Body of pancreas (tissue), 4 donors: Measurements from ENCODE around the gene PIF1. TPM values are rescaled to one million over a fixed set of nuclear protein-coding genes. Genes with fewer than 3 reads are reported as not detected.

ENCODE experiments used
- ATAC-seq: fragments of 150-250 bp; one replicate; pipeline ENCODE4 v1.9.1; 2016
- DNase-seq, 4 donors: peaks; one replicate each; pipeline ENCODE4 v3.0.0-alpha.2; 2019
- H3K27ac ChIP-seq, 4 donors: fragments of 200-600 bp; sonication (generic); 1 replicate in 3 of 4; 2 replicates in 1 of 4; pipeline versions ENCODE4 v1.5.1 to v1.6.1; 2016 to 2019; ENCODE audit warnings: mild to moderate bottlenecking in 1 of 4, mixed read lengths in 1 of 4, moderate library complexity in 1 of 4
- H3K27me3 ChIP-seq, 2 donors: fragments of 200-600 bp; sonication (generic); one replicate each; pipeline ENCODE4 v1.6.0; 2016; ENCODE audit warnings: mild to moderate bottlenecking in 1 of 2
- H3K36me3 ChIP-seq, 2 donors: fragments of 200-600 bp; sonication (generic); replicated peaks in 1 of 2; 2 replicates each; pipeline ENCODE4 v1.5.1; 2016; ENCODE audit warnings: low read depth in 2 of 2; ENCODE audit not compliant: insufficient read depth in 1 of 2
- H3K4me1 ChIP-seq: fragments of 200-600 bp; sonication (generic); one replicate; pipeline ENCODE4 v1.6.0; 2016
- H3K4me3 ChIP-seq, 2 donors: fragments of 200-600 bp; sonication (generic); 1 replicate in 1 of 2; 2 replicates in 1 of 2; pipeline ENCODE4 v1.5.1; 2016 to 2019
- H3K9me3 ChIP-seq, 3 donors: fragments of 200-600 bp; sonication (generic); 1 replicate in 2 of 3; 2 replicates in 1 of 3; pipeline ENCODE4 v1.5.1; 2016
- POLR2A ChIP-seq, 3 donors: fragments of 450-650 bp; IDR thresholded peaks; one replicate each; pipeline ENCODE4 v1.6.1; 2016; ENCODE audit warnings: antibody characterized with exemption in 3 of 3, mild to moderate bottlenecking in 2 of 3
- WGBS, 2 donors: methylation state at CpG; one replicate each; pipeline ENCODE4 v1.1.5; 2017; 5-methylcytosine and 5-hydroxymethylcytosine counted together
- intact Hi-C: fragments of 100-400 bp; cut with DNase I; formaldehyde crosslinking; loops from one replicate; pipeline ENCODE4 v1.15.1; 2023
- total RNA-seq, 2 donors: library from RNA; depleted of rRNA; stranded (reverse); fragments of >200 nt; gene quantifications; one replicate each; pipeline ENCODE4 v1.1.0, GENCODE V29; 2016
- TF ChIP-seq, protein P1 (sequence below), 7 experiments: fragments of 450-650 bp in 4 of 7; fragments of 200-600 bp in 3 of 7; sonication (generic) in 3 of 7; IDR thresholded peaks; one replicate each; pipeline ENCODE4 v1.5.1; 2016 to 2019; ENCODE audit warnings: antibody characterized with exemption in 7 of 7

PIF1 gene
- total RNA-seq, 2 donors from 2014 or later = not detected

DNA sequence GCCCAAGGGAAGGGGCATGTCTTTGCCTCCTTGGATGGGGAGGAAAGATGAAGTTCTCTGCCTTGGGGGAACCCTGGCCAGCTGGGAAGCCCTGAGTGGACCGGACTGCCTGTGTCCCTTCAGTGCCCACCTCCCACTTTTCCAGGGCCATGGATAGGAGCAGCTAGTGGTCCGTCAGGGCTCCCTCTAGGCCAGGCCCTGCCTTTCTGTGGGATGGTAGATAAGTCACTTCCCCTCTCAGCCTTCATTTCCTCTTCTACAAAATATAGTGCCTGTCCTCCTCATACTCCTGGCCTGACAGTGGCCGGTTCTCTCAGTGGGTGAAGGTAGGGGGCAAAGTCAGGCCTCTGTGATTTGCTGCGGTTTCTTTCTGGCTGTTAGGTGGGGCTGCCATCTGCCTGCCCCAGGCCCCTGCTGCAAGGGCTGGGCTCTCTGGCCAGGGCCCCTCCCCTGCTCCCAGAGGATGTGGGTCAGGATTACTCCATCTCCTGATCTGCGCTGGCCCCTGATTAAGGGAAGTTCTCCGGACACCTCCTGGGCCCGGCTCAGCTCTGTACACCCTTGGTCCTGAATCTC, 17.6 kb upstream of the PIF1 start:
- DNase-seq = peak; percentile 25 to 55 (median 38)
- H3K9me3 ChIP-seq = no peaks in the 10 kb centered on the region
- peak overlapping the region in 1 of 2 donors; percentile 1 for H3K4me3 ChIP-seq
- H3K27ac ChIP-seq = peak overlapping the region in 3 of 4 donors; percentile 83 to 94 (median 84)
- TF ChIP-seq, protein P1, sequence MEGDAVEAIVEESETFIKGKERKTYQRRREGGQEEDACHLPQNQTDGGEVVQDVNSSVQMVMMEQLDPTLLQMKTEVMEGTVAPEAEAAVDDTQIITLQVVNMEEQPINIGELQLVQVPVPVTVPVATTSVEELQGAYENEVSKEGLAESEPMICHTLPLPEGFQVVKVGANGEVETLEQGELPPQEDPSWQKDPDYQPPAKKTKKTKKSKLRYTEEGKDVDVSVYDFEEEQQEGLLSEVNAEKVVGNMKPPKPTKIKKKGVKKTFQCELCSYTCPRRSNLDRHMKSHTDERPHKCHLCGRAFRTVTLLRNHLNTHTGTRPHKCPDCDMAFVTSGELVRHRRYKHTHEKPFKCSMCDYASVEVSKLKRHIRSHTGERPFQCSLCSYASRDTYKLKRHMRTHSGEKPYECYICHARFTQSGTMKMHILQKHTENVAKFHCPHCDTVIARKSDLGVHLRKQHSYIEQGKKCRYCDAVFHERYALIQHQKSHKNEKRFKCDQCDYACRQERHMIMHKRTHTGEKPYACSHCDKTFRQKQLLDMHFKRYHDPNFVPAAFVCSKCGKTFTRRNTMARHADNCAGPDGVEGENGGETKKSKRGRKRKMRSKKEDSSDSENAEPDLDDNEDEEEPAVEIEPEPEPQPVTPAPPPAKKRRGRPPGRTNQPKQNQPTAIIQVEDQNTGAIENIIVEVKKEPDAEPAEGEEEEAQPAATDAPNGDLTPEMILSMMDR (IDR thresholded peaks at IDR 0.05) = no peak
- peak in 1 of 3 donors; percentile 57 for TF ChIP-seq POLR2A (IDR thresholded peaks at IDR 0.05)
- 59 to 83% methylated on average over 6 to 7 of the region's 7 CpGs for WGBS, 2 donors
- peaks cover 27% of the 10 kb centered on the region for H3K4me1 ChIP-seq
- no peaks in the 10 kb centered on the region for H3K27me3 ChIP-seq
- intact Hi-C loops = no loop called here
- no peak for ATAC-seq
- H3K36me3 ChIP-seq = no peaks in the 10 kb centered on the region

GRCh38 chr15:64842096-64842939, 16.9 kb upstream of the PIF1 start:
- WGBS, 2 donors = 25 to 42% methylated on average over 15 to 26 of the region's 26 CpGs
- Histone ChIP-seq H3K27ac (peak overlapping the region; percentile 60 to 94 (median 84)), H3K36me3 (no peaks in the 10 kb centered on the region), H3K27me3 (no peaks in the 10 kb centered on the region), H3K4me3 (peak overlapping the region; percentile 48 to 92), H3K4me1 (peaks cover 27% of the 10 kb centered on the region), H3K9me3 (no peaks in the 10 kb centered on the region)
- DNase-seq (peak in 1 of 4 donors; percentile 26), ATAC-seq (no peak)
- intact Hi-C loops = no loop called here
- no peak for TF ChIP-seq POLR2A (IDR thresholded peaks at IDR 0.05)
- TF ChIP-seq, protein P1 (IDR thresholded peaks at IDR 0.05) = no peak

GRCh38 chr15:64841344-64842095, 16.1 kb upstream of the PIF1 start, which contains the start of gene PLEKHO2:
Gene PLEKHO2 (plus strand): TSS chr15:64841915. CDS start chr15:64842017, 102 bp downstream.
- 1 to 4% methylated on average over 5 to 52 of the region's 75 CpGs for WGBS, 2 donors

GRCh38 chr15:64841060-64841343, 15.6 kb upstream of the PIF1 start:
- Histone ChIP-seq H3K27me3 (no peaks in the 10 kb centered on the region), H3K27ac (peak overlapping the region; percentile 83 to 94 (median 87)), H3K4me1 (peaks cover 25% of the 10 kb centered on the region), H3K36me3 (no peaks in the 10 kb centered on the region), H3K4me3 (peak overlapping the region; percentile 48 to 92), H3K9me3 (no peaks in the 10 kb centered on the region)
- DNase-seq (no peak), ATAC-seq (no peak)
- TF ChIP-seq, protein P1 (IDR thresholded peaks at IDR 0.05) = no peak
- TF ChIP-seq POLR2A (IDR thresholded peaks at IDR 0.05) = no peak
- intact Hi-C loops = no loop called here
- WGBS, 2 donors = 0 to 2% methylated on average over 5 to 12 of the region's 12 CpGs

More at GRCh38 chr15:64841344-64842095, 16.1 kb upstream of the PIF1 start, which contains the start of gene PLEKHO2:
- Histone ChIP-seq H3K27me3 (no peaks in the 10 kb centered on the region), H3K4me3 (peak within 1 kb of the TSS; percentile 48 to 92), H3K36me3 (no peaks in the 10 kb centered on the region), H3K27ac (peak within 1 kb of the TSS; percentile 83 to 94 (median 87)), H3K9me3 (no peaks in the 10 kb centered on the region), H3K4me1 (peaks cover 25% of the 10 kb centered on the region)
- TF ChIP-seq, protein P1 (IDR thresholded peaks at IDR 0.05) = peak in 4 of 7 experiments; percentile 3 to 27 (median 14)
- TF ChIP-seq POLR2A (IDR thresholded peaks at IDR 0.05) = peak; percentile 47 to 79 (median 62)
- ATAC-seq = peak; percentile 90
- DNase-seq = peak; percentile 89 to 95 (median 93)
- intact Hi-C loops = no loop called here
